ENCODE results near the gene HS3ST4. TPM values are rescaled to one million over a fixed set of nuclear protein-coding genes. Genes with fewer than 3 reads are reported as not detected.

The HS3ST4 gene
- total and polyA plus RNA-seq, 10 of the 15 experiments (the other 5 are each of a cell fraction or from before 2014, with no cell fraction given) = 0.05 TPM; not detected in 9

- no peak overlapping the region for H2AFZ ChIP-seq (ENCODE audit: control insufficient read depth, low read depth, low read length)
- in situ Hi-C loops (cut with MboI) = no loop called here
- ChIA-PET SMC1A (ENCODE audit: uncharacterized antibody, unreplicated experiment) (no interaction called here), POLR2A (no interaction called here), CTCF (no interaction called here), RAD21 (ENCODE audit: unreplicated experiment) (no interaction called here)
- no peaks in the 10 kb centered on the region for H4K20me1 ChIP-seq (ENCODE audit: control insufficient read depth, insufficient read depth)
- no peaks in the 10 kb centered on the region for H3K79me2 ChIP-seq (ENCODE audit: control insufficient read depth, insufficient read depth, low read length)
- DNase-seq (ENCODE audit: low read depth, low spot score) (no peak), FAIRE-seq (no peak), ATAC-seq (no peak)
- no peak overlapping the region for H3K9ac ChIP-seq (ENCODE audit: control insufficient read depth, insufficient read depth, low read length)
- H3K4me1 ChIP-seq (ENCODE audit: control insufficient read depth, insufficient read depth, low read length) = no peaks in the 10 kb centered on the region
- H3K36me3 ChIP-seq (ENCODE audit: control insufficient read depth in 2 of 2, insufficient read depth in 2 of 2, low read length in 1 of 2) = no peaks in the 10 kb centered on the region
- no peak overlapping the region for H3K4me2 ChIP-seq (ENCODE audit: control insufficient read depth, insufficient read depth)
- WGBS (ENCODE audit: insufficient coverage, insufficient replicate concordance, low lambda C conversion rate, missing lambda C conversion rate) = 43% methylated on average over 1 of the region's 1 CpG
- intact Hi-C loops (cut with micrococcal nuclease; ENCODE audit: unreplicated experiment) = no loop called here
- no peaks in the 10 kb centered on the region for H3K27me3 ChIP-seq (replicated peaks in 1 of 2; ENCODE audit: control insufficient read depth in 2 of 2, insufficient read depth in 2 of 2, low read length in 1 of 2)
- no peak overlapping the region for H3K27ac ChIP-seq (ENCODE audit: control insufficient read depth, insufficient read depth)
- BruUV-seq (replicated peaks) = no TSS peak
- H3K4me3 ChIP-seq = no peak overlapping the region
- H3K9me3 ChIP-seq (replicated peaks; ENCODE audit: control insufficient read depth, insufficient read depth, low read length) = no peaks in the 10 kb centered on the region
- no peak for TF ChIP-seq HCFC1 (IDR thresholded peaks at IDR 0.05; ENCODE audit: low read length)
- TF ChIP-seq NRF1 (conservative IDR thresholded peaks at IDR 0.05; ENCODE audit: low read depth, low read length) = no peak
- TF ChIP-seq PBX3 (IDR thresholded peaks at IDR 0.05; ENCODE audit: insufficient replicate concordance, low read depth, low read length) = no peak
- TF ChIP-seq SPI1 (IDR thresholded peaks at IDR 0.05; ENCODE audit: borderline replicate concordance, insufficient read depth, low read depth, low read length) = peak; percentile 11; the same call in 1 of the 2 replicates
These were observed 96.9 kb downstream of the HS3ST4 start for GRCh38 chr16:25788637-25789036.

GRCh38 chr16:25796239-25796638, 104.5 kb downstream of the HS3ST4 start:
- H3K4me2 ChIP-seq (ENCODE audit: control insufficient read depth, insufficient read depth) = no peak overlapping the region
- no peak overlapping the region for H3K9ac ChIP-seq (ENCODE audit: control insufficient read depth, insufficient read depth, low read length)
- ChIA-PET RAD21 (ENCODE audit: unreplicated experiment) (no interaction called here), POLR2A (no interaction called here), CTCF (no interaction called here), SMC1A (ENCODE audit: uncharacterized antibody, unreplicated experiment) (no interaction called here)
- H2AFZ ChIP-seq (ENCODE audit: control insufficient read depth, low read depth, low read length) = no peak overlapping the region
- H3K27me3 ChIP-seq (replicated peaks in 1 of 2; ENCODE audit: control insufficient read depth in 2 of 2, insufficient read depth in 2 of 2, low read length in 1 of 2) = no peaks in the 10 kb centered on the region
- H3K36me3 ChIP-seq (ENCODE audit: control insufficient read depth in 2 of 2, insufficient read depth in 2 of 2, low read length in 1 of 2) = no peaks in the 10 kb centered on the region
- intact Hi-C loops (cut with micrococcal nuclease; ENCODE audit: unreplicated experiment) (no loop called here), in situ Hi-C loops (cut with MboI) (no loop called here)
- no peaks in the 10 kb centered on the region for H4K20me1 ChIP-seq (ENCODE audit: control insufficient read depth, insufficient read depth)
- TF ChIP-seq WRNIP1 (IDR thresholded peaks at IDR 0.05; ENCODE audit: borderline replicate concordance, low read depth, low read length) (no peak), ZBTB40 (IDR thresholded peaks at IDR 0.05; ENCODE audit: borderline replicate concordance) (no peak), MEF2A (IDR thresholded peaks at IDR 0.05; ENCODE audit: insufficient read depth, low read depth, low read length) (no peak), ZNF24 (IDR thresholded peaks at IDR 0.05) (no peak)
- H3K4me3 ChIP-seq = no peak overlapping the region
- no peaks in the 10 kb centered on the region for H3K4me1 ChIP-seq (ENCODE audit: control insufficient read depth, insufficient read depth, low read length)
- H3K79me2 ChIP-seq (ENCODE audit: control insufficient read depth, insufficient read depth, low read length) = no peaks in the 10 kb centered on the region
- H3K27ac ChIP-seq (ENCODE audit: control insufficient read depth, insufficient read depth) = no peak overlapping the region
- FAIRE-seq (no peak), ATAC-seq (no peak), DNase-seq (ENCODE audit: low read depth, low spot score) (no peak)
- H3K9me3 ChIP-seq (replicated peaks; ENCODE audit: control insufficient read depth, insufficient read depth, low read length) = no peaks in the 10 kb centered on the region
- BruUV-seq (replicated peaks) = no TSS peak
- 51% methylated on average over 4 of the region's 4 CpGs for WGBS (ENCODE audit: insufficient coverage, insufficient replicate concordance, low lambda C conversion rate, missing lambda C conversion rate)

Measured in GM12878 (cell line).